H9 (cell line): ENCODE results near the gene AIFM3. TPM values are rescaled to one million over a fixed set of nuclear protein-coding genes. Genes with fewer than 3 reads are reported as not detected.

Source experiments
- DNase-seq: peaks from one replicate; pipeline ENCODE4 v3.0.0-alpha.2; 2017
- H2AFZ ChIP-seq: one replicate; pipeline ENCODE4 v1.6.1; 2013; ENCODE audit warnings: mild to moderate bottlenecking, low read length, control low read depth, moderate library complexity
- H2AK5ac ChIP-seq: 2 replicates; pipeline ENCODE4 v1.6.1; 2013; ENCODE audit warnings: low read length, control low read depth, mixed read lengths; ENCODE audit not compliant: insufficient read length
- H2BK120ac ChIP-seq: one replicate; pipeline ENCODE4 v1.6.1; 2013; ENCODE audit warnings: low read depth, mild to moderate bottlenecking, low read length, control low read depth, inconsistent platforms; ENCODE audit not compliant: poor library complexity, severe bottlenecking
- H2BK12ac ChIP-seq: 2 replicates; pipeline ENCODE4 v1.6.1; 2013; ENCODE audit warnings: low read length, control low read depth, mixed read lengths, low read depth; ENCODE audit not compliant: insufficient read length
- H2BK15ac ChIP-seq: 2 replicates; pipeline ENCODE4 v1.6.1; 2013; ENCODE audit warnings: low read depth, low read length, control low read depth
- H2BK20ac ChIP-seq: one replicate; pipeline ENCODE4 v1.6.1; 2013; ENCODE audit warnings: low read depth, mild to moderate bottlenecking, low read length, control low read depth, inconsistent platforms; ENCODE audit not compliant: poor library complexity, severe bottlenecking
- H2BK5ac ChIP-seq: 2 replicates; pipeline ENCODE4 v1.6.1; 2013; ENCODE audit warnings: low read length, control low read depth, mixed read lengths; ENCODE audit not compliant: insufficient read length
- H3K14ac ChIP-seq: 2 replicates; pipeline ENCODE4 v1.6.1; 2013; ENCODE audit warnings: low read length, control low read depth; ENCODE audit not compliant: insufficient read depth
- H3K18ac ChIP-seq: 2 replicates; pipeline ENCODE4 v1.6.1; 2013; ENCODE audit warnings: low read depth, mild to moderate bottlenecking, mixed read lengths, low read length, control low read depth; ENCODE audit not compliant: insufficient read length
- H3K23ac ChIP-seq: 2 replicates; pipeline ENCODE4 v1.6.1; 2013; ENCODE audit warnings: low read length, control low read depth, mixed read lengths, low read depth; ENCODE audit not compliant: insufficient read length
- H3K23me2 ChIP-seq: 2 replicates; pipeline ENCODE4 v1.6.1; 2013; ENCODE audit warnings: low read depth, mild to moderate bottlenecking, mixed read lengths, low read length, control low read depth; ENCODE audit not compliant: insufficient read length, poor library complexity, severe bottlenecking
- H3K27ac ChIP-seq: 2 replicates; pipeline ENCODE4 v1.5.1; 2013; ENCODE audit warnings: low read length, control low read depth, mixed read lengths, low read depth; ENCODE audit not compliant: insufficient read length
- H3K27me3 ChIP-seq: 2 replicates; pipeline ENCODE4 v1.6.1; 2013; ENCODE audit warnings: low read length, control low read depth, inconsistent platforms; ENCODE audit not compliant: insufficient read depth
- H3K4ac ChIP-seq: 2 replicates; pipeline ENCODE4 v1.6.1; 2013; ENCODE audit warnings: low read depth, mild to moderate bottlenecking, control low read depth, inconsistent platforms, low read length, moderate library complexity
- H3K4me1 ChIP-seq: 2 replicates; pipeline ENCODE4 v1.6.1; 2013; ENCODE audit warnings: low read length, control low read depth, inconsistent platforms; ENCODE audit not compliant: insufficient read depth
- H3K4me2 ChIP-seq: 2 replicates; pipeline ENCODE4 v1.6.1; 2013; ENCODE audit warnings: low read length, control low read depth, mixed read lengths; ENCODE audit not compliant: insufficient read length, insufficient read depth
- H3K56ac ChIP-seq: 2 replicates; pipeline ENCODE4 v1.6.1; 2013; ENCODE audit warnings: low read depth, mild to moderate bottlenecking, mixed read lengths, low read length, control low read depth; ENCODE audit not compliant: insufficient read length
- H3K79me1 ChIP-seq: 2 replicates; pipeline ENCODE4 v1.6.1; 2013; ENCODE audit warnings: low read depth, mild to moderate bottlenecking, moderate library complexity, low read length, control low read depth, inconsistent platforms; ENCODE audit not compliant: insufficient read depth, poor library complexity, severe bottlenecking
- H3K79me2 ChIP-seq: 2 replicates; pipeline ENCODE4 v1.6.1; 2013; ENCODE audit warnings: low read length, control low read depth, inconsistent platforms; ENCODE audit not compliant: insufficient read depth
- H3K9ac ChIP-seq: 2 replicates; pipeline ENCODE4 v1.6.1; 2013; ENCODE audit warnings: low read length, control low read depth, mixed read lengths; ENCODE audit not compliant: insufficient read length; ENCODE audit errors: extremely low read depth
- H3K9me3 ChIP-seq: one replicate; pipeline ENCODE4 v1.6.1; 2013; ENCODE audit warnings: low read depth, low read length, inconsistent platforms; ENCODE audit not compliant: control insufficient read depth
- H3T11ph ChIP-seq: one replicate; pipeline ENCODE4 v1.6.1; 2013; ENCODE audit warnings: mild to moderate bottlenecking, low read length, control low read depth, inconsistent platforms
- H4K20me1 ChIP-seq: one replicate; pipeline ENCODE4 v1.6.1; 2013; ENCODE audit not compliant: control insufficient read depth, insufficient read length, insufficient read depth
- H4K5ac ChIP-seq: 2 replicates; pipeline ENCODE4 v1.6.1; 2013; ENCODE audit warnings: low read depth, mild to moderate bottlenecking, mixed read lengths, low read length, control low read depth; ENCODE audit not compliant: insufficient read length
- H4K8ac ChIP-seq: replicated peaks from 2 replicates; pipeline ENCODE4 v1.6.1; 2013; ENCODE audit warnings: low read length, control low read depth, mixed read lengths, low read depth; ENCODE audit not compliant: insufficient read length
- H4K91ac ChIP-seq: 2 replicates; pipeline ENCODE4 v1.6.1; 2013; ENCODE audit warnings: low read depth, mild to moderate bottlenecking, moderate library complexity, mixed read lengths, low read length, control low read depth; ENCODE audit not compliant: insufficient read length
- H3K27ac Mint-ChIP-seq, 3 experiments: 2 replicates in 2 of 3; 3 replicates in 1 of 3; pipeline ENCODE4 v1.8.0; 2020 to 2021; ENCODE audit warnings: mixed read lengths in 3 of 3, mild to moderate bottlenecking in 1 of 3, moderate library complexity in 1 of 3
- H3K27me3 Mint-ChIP-seq: 2 replicates; pipeline ENCODE4 v1.8.0; 2021; ENCODE audit warnings: low read depth, mild to moderate bottlenecking, moderate library complexity, mixed read lengths
- H3K36me3 Mint-ChIP-seq, 3 experiments: 2 replicates in 2 of 3; 3 replicates in 1 of 3; pipeline ENCODE4 v1.8.0; 2020 to 2021; ENCODE audit warnings: low read depth in 3 of 3, mixed read lengths in 3 of 3; ENCODE audit not compliant: insufficient read depth in 1 of 3
- H3K4me1 Mint-ChIP-seq, 2 experiments: 2 replicates each; pipeline ENCODE4 v1.8.0; 2020; ENCODE audit warnings: mixed read lengths in 2 of 2
- H3K4me3 Mint-ChIP-seq, 2 experiments: 2 replicates in 1 of 2; 3 replicates in 1 of 2; pipeline ENCODE4 v1.8.0; 2020 to 2021; ENCODE audit warnings: mild to moderate bottlenecking in 2 of 2, mixed read lengths in 2 of 2, moderate library complexity in 1 of 2
- H3K9me3 Mint-ChIP-seq, 2 experiments: 2 replicates in 1 of 2; 3 replicates in 1 of 2; pipeline ENCODE4 v1.8.0; 2020; ENCODE audit warnings: mild to moderate bottlenecking in 2 of 2, mixed read lengths in 2 of 2, moderate library complexity in 1 of 2
- CTCF ChIP-seq: fragments of 200-600 bp; sonication (generic); conservative IDR thresholded peaks from 3 replicates; pipeline ENCODE4 v1.8.0; 2021; ENCODE audit warnings: antibody characterized with exemption, mild to moderate bottlenecking
- WGBS: extraction: QIAGEN DNeasy Blood & Tissue Kit; methylation state at CpG from one replicate; pipeline ENCODE4 v1.1.7; 2013; ENCODE audit warnings: missing lambda C conversion rate, low lambda C conversion rate, mixed read lengths; ENCODE audit not compliant: insufficient read length; ENCODE audit errors: extremely low coverage; 5-methylcytosine and 5-hydroxymethylcytosine counted together
- total RNA-seq: library from RNA; stranded (reverse); gene quantifications from 2 replicates; pipeline ENCODE4 v1.2.1, GENCODE V29; 2021

Gene AIFM3
- total RNA-seq, 1 experiment from 2014 or later, result 1.9 TPM

DNA sequence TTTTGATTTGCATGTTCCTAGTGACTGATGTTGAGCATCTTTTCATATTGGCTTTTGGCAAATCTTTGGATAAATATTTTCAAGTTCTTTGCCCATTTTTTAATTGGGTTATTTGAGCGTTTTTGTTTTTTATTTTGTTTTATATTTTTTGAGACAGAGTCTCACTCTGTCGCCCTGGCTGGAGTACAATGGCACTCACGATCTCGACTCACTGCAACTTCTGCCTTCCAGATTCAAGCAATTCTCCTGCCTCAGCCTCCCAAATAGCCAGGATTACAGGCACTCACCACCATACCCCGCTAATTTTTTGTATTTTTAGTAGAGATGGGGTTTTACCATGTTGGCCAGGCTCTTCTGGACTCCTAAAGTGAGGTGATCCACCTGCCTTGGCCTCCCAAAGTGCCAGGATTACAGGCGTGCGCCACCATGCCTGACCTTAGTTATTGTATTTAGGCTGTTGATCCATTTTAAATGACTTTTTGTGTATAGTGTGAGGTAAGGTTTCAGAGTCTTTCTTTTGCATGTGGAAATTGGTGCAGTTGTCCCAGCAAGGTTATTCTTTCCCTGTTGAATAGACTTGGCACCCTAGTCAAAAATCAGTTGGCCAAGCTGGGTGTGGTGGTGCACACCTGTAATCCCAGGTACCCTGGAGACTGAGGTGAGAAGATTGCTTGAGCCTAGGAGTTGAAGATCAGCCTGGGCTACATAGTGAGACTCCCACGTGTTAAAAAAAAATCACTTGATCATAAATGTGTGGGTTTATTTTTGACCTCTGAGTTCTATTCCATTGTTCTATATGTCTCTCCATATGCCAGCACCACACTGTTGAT, 23.7 kb upstream of the AIFM3 start:
- Histone ChIP-seq H2BK120ac (no peak overlapping the region), H3K14ac (no peak overlapping the region), H3K79me2 (peaks cover 73% of the 10 kb centered on the region), H2BK5ac (no peak overlapping the region), H4K91ac (no peak overlapping the region), H3K27ac (no peak overlapping the region), H3K4me1 (no peaks in the 10 kb centered on the region), H4K8ac (no peak overlapping the region), H2BK12ac (no peak overlapping the region), H3K27me3 (no peaks in the 10 kb centered on the region), H3K9ac (no peak overlapping the region), H3K23me2 (no peaks in the 10 kb centered on the region), H4K20me1 (no peaks in the 10 kb centered on the region), H3T11ph (no peak overlapping the region), H3K4me2 (no peak overlapping the region), H3K56ac (no peak overlapping the region), H3K23ac (no peak overlapping the region), H2BK15ac (no peak overlapping the region), H3K79me1 (peaks cover 2% of the 10 kb centered on the region), H3K4ac (no peak overlapping the region), H4K5ac (no peak overlapping the region), H2AK5ac (no peak overlapping the region), H2AFZ (no peak overlapping the region), H3K18ac (no peak overlapping the region), H2BK20ac (no peak overlapping the region), H3K9me3 (no peaks in the 10 kb centered on the region)
- Mint-ChIP-seq H3K36me3 (peaks cover 13 to 35% (median 30%) of the 10 kb centered on the region in 3 experiments; a peak in 6 of 7 replicates), H3K4me1 (peaks cover 10 to 30% of the 10 kb centered on the region in 2 experiments), H3K27ac (0 out of 7 replicates have a peak overlapping the region, but pooled peaks of 1 of the 3 experiments have one; percentile 13), H3K27me3 (no peaks in the 10 kb centered on the region; the same call in 1 of the 2 replicates), H3K9me3 (no peaks in the 10 kb centered on the region), H3K4me3 (no peak overlapping the region)
- no CpG with 5 or more reads among the region's 8 CpGs for WGBS
- no peak for DNase-seq
- no peak for TF ChIP-seq CTCF
